T-cell (primary cell): Measurements from ENCODE around the gene CTNNB1. TPM values are rescaled to one million over a fixed set of nuclear protein-coding genes. Genes with fewer than 3 reads are reported as not detected.

ENCODE experiments used
- ATAC-seq, 4 experiments: fragments of 200-7000 bp in 3 of 4; fragments of 150-1000 bp in 1 of 4; cut with Tn5 transposase; replicated peaks in 1 of 4; 1 replicate in 3 of 4; 2 replicates in 1 of 4; pipeline ENCODE4 v1.10.0; 2021; ENCODE audit warnings: moderate library complexity in 3 of 4, mild to moderate bottlenecking in 2 of 4, moderate number of reproducible peaks in 1 of 4
- CTCF ChIA-PET, 2 donors: fragments of 300-600 bp; sonication (Branson Sonifier 250); formaldehyde crosslinking; loops; one replicate each; lab custom pipeline; 2022; ENCODE audit warnings: antibody characterized with exemption in 2 of 2; lab: Charles Lee
- POLR2A ChIA-PET, 2 donors: fragments of 300-600 bp; sonication (Branson Sonifier 250); formaldehyde crosslinking; loops; one replicate each; lab custom pipeline; 2022; ENCODE audit warnings: antibody characterized with exemption in 2 of 2; lab: Charles Lee
- DNase-seq, 35 experiments: peaks; one replicate each; pipeline versions ENCODE4 v3.0.0 to v3.0.0-alpha.2; 2013 to 2023
- H3K27ac ChIP-seq: one replicate; pipeline ENCODE4 v1.5.1; 2013; ENCODE audit warnings: low read length
- H3K27me3 ChIP-seq, 2 experiments: replicated peaks in 1 of 2; 1 replicate in 1 of 2; 2 replicates in 1 of 2; pipeline versions ENCODE4 v1.6.1 to v1.7.0; 2013; ENCODE audit warnings: low read length in 1 of 2, mixed read lengths in 1 of 2; ENCODE audit not compliant: control insufficient read depth in 2 of 2, insufficient read depth in 2 of 2; ENCODE audit errors: extremely low read depth in 1 of 2
- H3K36me3 ChIP-seq, 2 donors: 1 replicate in 1 of 2; 2 replicates in 1 of 2; pipeline versions ENCODE4 v1.6.1 to v1.7.0; 2013; ENCODE audit warnings: low read length in 1 of 2; ENCODE audit not compliant: control insufficient read depth in 2 of 2, insufficient read depth in 1 of 2; ENCODE audit errors: extremely low read depth in 1 of 2
- H3K4me1 ChIP-seq, 2 experiments: 1 replicate in 1 of 2; 2 replicates in 1 of 2; pipeline versions ENCODE4 v1.6.1 to v1.7.0; 2013; ENCODE audit warnings: low read length in 2 of 2, mixed read lengths in 1 of 2; ENCODE audit not compliant: insufficient read depth in 2 of 2, control insufficient read depth in 1 of 2; ENCODE audit errors: extremely low read depth in 1 of 2
- H3K4me3 ChIP-seq, 2 donors: 1 replicate in 1 of 2; 2 replicates in 1 of 2; pipeline versions ENCODE4 v1.5.1 to v1.7.0; 2013; ENCODE audit warnings: mild to moderate bottlenecking in 2 of 2, low read length in 1 of 2, moderate library complexity in 1 of 2; ENCODE audit not compliant: control insufficient read depth in 1 of 2; ENCODE audit errors: extremely low read depth in 1 of 2
- H3K9me3 ChIP-seq: 2 replicates; pipeline ENCODE4 v1.7.0; 2013
- H3K27ac Mint-ChIP-seq, 2 donors: one replicate each; pipeline ENCODE4 v1.8.0; 2020 to 2021; ENCODE audit warnings: mild to moderate bottlenecking in 2 of 2, mixed read lengths in 2 of 2
- H3K27me3 Mint-ChIP-seq, 2 donors: one replicate each; pipeline ENCODE4 v1.8.0; 2021 to 2022; ENCODE audit warnings: mixed read lengths in 2 of 2
- H3K36me3 Mint-ChIP-seq: one replicate; pipeline ENCODE4 v1.8.0; 2021; ENCODE audit warnings: mixed read lengths
- H3K4me1 Mint-ChIP-seq, 3 donors: one replicate each; pipeline ENCODE4 v1.8.0; 2020 to 2022; ENCODE audit warnings: mixed read lengths in 3 of 3, mild to moderate bottlenecking in 1 of 3
- H3K4me3 Mint-ChIP-seq, 3 donors: one replicate each; pipeline ENCODE4 v1.8.0; 2020 to 2022; ENCODE audit warnings: mild to moderate bottlenecking in 3 of 3, mixed read lengths in 3 of 3, moderate library complexity in 3 of 3
- H3K9me3 Mint-ChIP-seq, 3 donors: one replicate each; pipeline ENCODE4 v1.8.0; 2020 to 2022; ENCODE audit warnings: mixed read lengths in 3 of 3
- WGBS: methylation state at CpG from one replicate; pipeline ENCODE4 v1.1.5; 2013; ENCODE audit warnings: missing lambda C conversion rate; ENCODE audit not compliant: insufficient coverage; 5-methylcytosine and 5-hydroxymethylcytosine counted together
- total RNA-seq, 35 experiments: library from RNA in 6 of 35; stranded (reverse) in 6 of 35; fragments of 120-200 nt in 1 of 35; gene quantifications; one replicate each; pipeline versions ENCODE4 v1.2.1 to v1.2.4 and lab custom pipeline; 2013 to 2026

CTNNB1 gene
- total RNA-seq, 5 donors from 2014 or later (not counting 1 experiment from before 2014, with no cell fraction given), result 147 to 180 (median 173) TPM

GRCh38 chr3:41188306-41188705 lies 11.0 kb upstream of the CTNNB1 start:
- H3K4me1 Mint-ChIP-seq, result peaks cover 0 to 5% (median 4%) of the 10 kb centered on the region in 3 donors
- ChIA-PET POLR2A (interaction anchor here in 1 of 2 donors (0.6 kb wide), 1 partner anchor 767 kb away, joined by 3 read pairs; no protein-coding TSS in a partner anchor), CTCF (no interaction called here)
- 80% methylated on average over 1 of the region's 3 CpGs for WGBS
- H3K27ac Mint-ChIP-seq, result no peak overlapping the region
- no peak for DNase-seq
- no peaks in the 10 kb centered on the region for H3K36me3 Mint-ChIP-seq
- no peak for ATAC-seq
- H3K9me3 ChIP-seq, result no peaks in the 10 kb centered on the region
- no peak overlapping the region for H3K4me3 ChIP-seq
- no peaks in the 10 kb centered on the region for H3K36me3 ChIP-seq
- H3K9me3 Mint-ChIP-seq, result no peaks in the 10 kb centered on the region
- H3K27ac ChIP-seq, result no peak overlapping the region
- no peaks in the 10 kb centered on the region for H3K4me1 ChIP-seq
- no peak overlapping the region for H3K4me3 Mint-ChIP-seq
- no peaks in the 10 kb centered on the region for H3K27me3 ChIP-seq
- peaks cover 4 to 13% of the 10 kb centered on the region in 2 donors for H3K27me3 Mint-ChIP-seq

DNA sequence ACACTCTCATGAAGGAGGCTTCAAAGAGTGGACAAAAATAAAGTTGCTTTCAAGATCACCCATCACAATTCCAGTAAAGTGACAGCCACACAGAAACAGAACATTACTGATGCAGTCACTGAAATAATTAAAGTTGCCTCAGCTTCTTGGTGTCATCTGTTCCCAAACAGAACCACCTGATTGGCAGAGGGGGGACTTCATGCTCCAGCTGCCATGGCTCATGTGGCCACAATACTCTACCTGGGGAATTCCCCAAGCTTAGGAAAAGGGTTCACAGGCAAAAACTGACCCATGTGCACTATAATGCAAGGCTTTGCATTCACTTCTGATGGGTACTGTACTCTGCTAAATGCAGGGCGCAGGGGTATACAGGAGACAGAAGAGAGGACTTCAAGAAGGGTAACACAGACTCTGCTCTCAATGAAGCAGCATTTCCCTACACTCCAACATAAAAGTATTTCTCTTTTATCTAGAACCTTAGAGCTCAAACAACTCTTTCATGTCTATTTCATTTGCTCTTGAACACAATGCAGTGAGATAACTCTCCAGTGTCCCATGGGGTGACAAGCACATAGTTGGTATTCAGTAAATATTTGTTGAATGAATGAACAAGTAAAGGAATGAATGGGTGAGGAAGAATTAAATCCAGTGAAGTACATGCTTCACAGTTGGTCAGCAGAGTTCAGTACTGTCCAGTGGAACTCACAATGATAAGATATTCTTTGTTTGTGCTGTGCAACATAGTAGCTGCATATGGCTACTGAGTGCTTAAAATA lies 8.6 kb upstream of the CTNNB1 start:
- H3K4me3 ChIP-seq, result no peak overlapping the region
- Mint-ChIP-seq H3K36me3 (no peaks in the 10 kb centered on the region), H3K9me3 (no peaks in the 10 kb centered on the region), H3K27ac (no peak overlapping the region), H3K4me1 (peaks cover 0 to 5% (median 4%) of the 10 kb centered on the region in 3 donors), H3K27me3 (peaks cover 0 to 8% of the 10 kb centered on the region in 2 donors), H3K4me3 (no peak overlapping the region)
- ATAC-seq, result no peak
- no peaks in the 10 kb centered on the region for H3K36me3 ChIP-seq
- ChIA-PET POLR2A (interaction anchor here in 1 of 2 donors (2.5 kb wide), 1 partner anchor 13 kb away, joined by 9 read pairs; no protein-coding TSS in a partner anchor), CTCF (interaction anchor here in 1 of 2 donors (0.6 kb wide), 1 partner anchor 1338 kb away, joined by 8 read pairs; no protein-coding TSS in a partner anchor)
- H3K27ac ChIP-seq, result no peak overlapping the region
- no peak for DNase-seq
- no CpG with 5 or more reads among the region's 1 CpG for WGBS
- no peaks in the 10 kb centered on the region for H3K9me3 ChIP-seq
- H3K27me3 ChIP-seq, result no peaks in the 10 kb centered on the region
- H3K4me1 ChIP-seq, result no peaks in the 10 kb centered on the region

- H3K27ac Mint-ChIP-seq, result no peak overlapping the region
- POLR2A ChIA-PET, result interaction anchor here in 1 of 2 donors (1.5 to 2.5 kb wide), 2 partner anchors 10 to 15 kb away, joined by 3 to 9 read pairs; no protein-coding TSS in a partner anchor
These were observed 6.4 kb upstream of the CTNNB1 start for GRCh38 chr3:41192885-41193284.

DNA sequence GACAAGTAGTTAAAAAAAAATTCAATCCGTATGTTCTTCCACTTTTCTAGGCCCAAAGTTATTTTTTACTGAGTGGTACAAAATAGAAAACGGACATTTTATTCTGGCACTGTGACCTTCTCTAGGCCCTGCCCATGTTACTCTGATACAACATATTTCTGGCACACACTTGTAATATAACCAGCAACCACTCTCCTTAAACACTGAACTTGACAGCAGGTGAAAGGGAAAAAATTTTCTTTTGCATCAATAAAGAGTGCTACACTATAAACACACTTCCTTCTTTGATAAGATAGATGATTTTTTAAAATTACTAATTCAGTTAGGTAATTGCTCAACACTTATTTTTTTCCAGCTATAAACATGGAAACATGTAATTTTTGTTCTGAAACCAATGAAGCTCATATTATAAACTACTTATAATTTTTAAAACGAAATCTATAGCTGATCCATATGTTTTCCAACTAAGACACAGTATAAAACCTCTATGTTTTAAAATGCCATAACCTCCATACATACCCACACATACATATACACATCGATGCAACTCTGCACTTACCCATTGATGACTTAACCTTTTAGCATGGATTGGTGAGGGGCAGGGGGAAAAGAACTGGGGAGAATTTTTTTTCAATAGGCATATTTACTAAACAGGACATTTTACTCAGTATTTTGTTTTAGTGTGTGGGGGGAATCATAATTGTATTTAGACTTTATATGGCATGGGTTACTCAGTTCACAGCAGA lies 5.3 kb upstream of the CTNNB1 start:
- CTCF ChIA-PET, result interaction anchor here (0.6 to 1.2 kb wide), 3 partner anchors 17 to 686 kb away, joined by 3 read pairs; no protein-coding TSS in a partner anchor
- Histone ChIP-seq H3K27me3 (no peaks in the 10 kb centered on the region), H3K4me1 (peaks cover 0 to 5% of the 10 kb centered on the region in 2 experiments), H3K36me3 (no peaks in the 10 kb centered on the region), H3K9me3 (no peaks in the 10 kb centered on the region), H3K27ac (no peak overlapping the region), H3K4me3 (no peak overlapping the region)
- no peak for ATAC-seq
- WGBS, result no CpG with 5 or more reads among the region's 4 CpGs
- POLR2A ChIA-PET, result interaction anchor here in 1 of 2 donors (0.6 kb wide), 1 partner anchor 10 kb away, joined by 4 read pairs; no protein-coding TSS in a partner anchor
- H3K9me3 Mint-ChIP-seq, result no peaks in the 10 kb centered on the region
- H3K4me3 Mint-ChIP-seq, result no peak overlapping the region
- no peak overlapping the region for H3K27ac Mint-ChIP-seq
- H3K4me1 Mint-ChIP-seq, result peaks cover 4 to 6% (median 5%) of the 10 kb centered on the region in 3 donors
- no peaks in the 10 kb centered on the region for H3K36me3 Mint-ChIP-seq
- peaks cover 0 to 4% of the 10 kb centered on the region in 2 donors for H3K27me3 Mint-ChIP-seq
- DNase-seq, result no peak

More at GRCh38 chr3:41192885-41193284, 6.4 kb upstream of the CTNNB1 start:
- peaks cover 0 to 4% of the 10 kb centered on the region in 2 donors for H3K27me3 Mint-ChIP-seq
- no peaks in the 10 kb centered on the region for H3K9me3 Mint-ChIP-seq
- no peaks in the 10 kb centered on the region for H3K36me3 ChIP-seq
- H3K4me3 Mint-ChIP-seq, result no peak overlapping the region
- WGBS, result no CpG with 5 or more reads among the region's 1 CpG
- CTCF ChIA-PET, result interaction anchor here in 1 of 2 donors (1.1 kb wide), 1 partner anchor 9 kb away, joined by 3 read pairs; no protein-coding TSS in a partner anchor
- no peaks in the 10 kb centered on the region for H3K4me1 ChIP-seq
- H3K27me3 ChIP-seq, result no peaks in the 10 kb centered on the region
- H3K4me3 ChIP-seq, result no peak overlapping the region
- no peak overlapping the region for H3K27ac ChIP-seq
- ATAC-seq (no peak), DNase-seq (no peak)
- H3K9me3 ChIP-seq, result no peaks in the 10 kb centered on the region
- no peaks in the 10 kb centered on the region for H3K36me3 Mint-ChIP-seq
- H3K4me1 Mint-ChIP-seq, result peaks cover 0 to 5% (median 4%) of the 10 kb centered on the region in 3 donors

DNA sequence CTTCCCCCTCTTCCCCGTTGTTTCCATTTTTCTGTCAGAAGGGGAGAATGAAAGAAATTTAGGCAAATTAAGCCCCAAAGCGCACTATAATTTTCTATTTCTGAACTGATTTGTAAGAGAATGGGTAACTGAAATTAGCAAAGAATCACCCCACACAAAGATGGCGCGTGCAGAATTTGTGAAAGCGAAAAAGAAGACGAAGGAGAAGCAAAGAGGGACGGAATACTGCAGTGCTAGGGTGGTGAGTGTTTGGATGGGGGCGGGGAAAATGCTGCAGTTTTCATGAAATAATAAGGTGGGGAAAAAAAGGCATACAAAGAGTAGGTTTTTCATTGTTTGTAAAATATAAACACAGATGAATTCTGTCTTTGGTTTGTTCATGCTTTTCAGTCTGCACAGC lies 4.6 kb upstream of the CTNNB1 start:
- Mint-ChIP-seq H3K27ac (no peak overlapping the region), H3K4me3 (no peak overlapping the region), H3K27me3 (peaks cover 0 to 4% of the 10 kb centered on the region in 2 donors), H3K9me3 (no peaks in the 10 kb centered on the region), H3K36me3 (no peaks in the 10 kb centered on the region), H3K4me1 (peaks cover 1 to 6% (median 2%) of the 10 kb centered on the region in 3 donors)
- Histone ChIP-seq H3K9me3 (no peaks in the 10 kb centered on the region), H3K27me3 (no peaks in the 10 kb centered on the region), H3K4me3 (no peak overlapping the region), H3K4me1 (peaks cover 0 to 5% of the 10 kb centered on the region in 2 experiments), H3K27ac (no peak overlapping the region), H3K36me3 (no peaks in the 10 kb centered on the region)
- ChIA-PET POLR2A (no interaction called here), CTCF (interaction anchor here in 1 of 2 donors (1.2 kb wide), 1 partner anchor 17 kb away, joined by 3 read pairs; no protein-coding TSS in a partner anchor)
- DNase-seq, result no peak
- no peak for ATAC-seq
- WGBS, result 94% methylated on average over 2 of the region's 8 CpGs

DNA sequence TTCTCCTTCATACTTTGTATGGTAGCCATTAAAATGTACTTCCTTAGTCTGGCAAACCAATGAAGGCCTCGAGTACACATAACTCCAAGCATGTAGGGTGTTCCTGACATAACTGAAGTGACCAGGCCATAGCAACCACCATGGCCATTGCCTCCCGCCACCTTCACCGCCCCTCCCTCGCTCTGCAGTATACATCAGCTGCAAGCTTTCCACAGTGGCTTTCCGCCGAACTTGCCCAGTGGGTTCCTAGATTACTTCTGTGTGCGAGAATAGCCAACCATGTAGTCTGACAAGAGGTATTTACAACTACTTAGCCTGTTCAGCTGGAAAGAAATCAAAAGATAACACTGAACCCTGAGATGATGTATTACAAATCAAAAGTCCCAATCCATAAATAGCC lies 3.4 kb upstream of the CTNNB1 start:
- H3K9me3 Mint-ChIP-seq, result no peaks in the 10 kb centered on the region
- no peaks in the 10 kb centered on the region for H3K27me3 Mint-ChIP-seq
- no peak overlapping the region for H3K4me3 Mint-ChIP-seq
- H3K36me3 Mint-ChIP-seq, result no peaks in the 10 kb centered on the region
- Histone ChIP-seq H3K4me3 (no peak overlapping the region), H3K36me3 (no peaks in the 10 kb centered on the region), H3K9me3 (no peaks in the 10 kb centered on the region), H3K4me1 (peaks cover 5 to 9% of the 10 kb centered on the region in 2 experiments), H3K27ac (no peak overlapping the region), H3K27me3 (no peaks in the 10 kb centered on the region)
- H3K27ac Mint-ChIP-seq, result no peak overlapping the region
- WGBS, result 98% methylated on average over 6 of the region's 7 CpGs
- DNase-seq (no peak), ATAC-seq (no peak)
- peaks cover 3 to 16% (median 6%) of the 10 kb centered on the region in 3 donors for H3K4me1 Mint-ChIP-seq
- CTCF ChIA-PET, result no interaction called here
- POLR2A ChIA-PET, result interaction anchor here in 1 of 2 donors (0.7 kb wide), 1 partner anchor 13 kb away, joined by 8 read pairs; no protein-coding TSS in a partner anchor
